ENCODE measurements around the gene ITLN2. TPM values are rescaled to one million over a fixed set of nuclear protein-coding genes. Genes with fewer than 3 reads are reported as not detected.

Gene ITLN2
- total and polyA plus RNA-seq, 8 donors: 0.17 to 1.8 (median 0.82) TPM; not detected in 4

GRCh38 chr1:160985723-160986122 is 31.1 kb upstream of the ITLN2 start:
- intact Hi-C loops (cut with DNase I): no loop called here
- no peak for DNase-seq
- ATAC-seq: no peak
- Histone ChIP-seq H3K27ac (no peak overlapping the region), H3K27me3 (peaks cover 19 to 25% of the 10 kb centered on the region in 2 donors), H3K9me3 (no peaks in the 10 kb centered on the region), H3K4me1 (peaks cover 6 to 19% of the 10 kb centered on the region in 2 donors), H3K36me3 (no peaks in the 10 kb centered on the region), H3K4me3 (no peak overlapping the region)
- no peak for TF ChIP-seq CTCF (IDR thresholded peaks at IDR 0.05)

- H3K36me3 ChIP-seq: no peaks in the 10 kb centered on the region
- intact Hi-C loops (cut with DNase I): no loop called here
- DNase-seq (peak in 1 of 4 donors; percentile 80), ATAC-seq (peak; percentile 47)
- no peak for TF ChIP-seq CTCF (IDR thresholded peaks at IDR 0.05)
- H3K4me3 ChIP-seq: no peak overlapping the region
- H3K9me3 ChIP-seq: no peaks in the 10 kb centered on the region
- no peak overlapping the region for H3K27ac ChIP-seq
- peaks cover 6 to 9% of the 10 kb centered on the region in 2 donors for H3K4me1 ChIP-seq
- peaks cover 19 to 31% of the 10 kb centered on the region in 2 donors for H3K27me3 ChIP-seq
Observed at GRCh38 chr1:160981584-160982411, 27.2 kb upstream of the ITLN2 start.

- DNase-seq (no peak), ATAC-seq (no peak)
Observed at GRCh38 chr1:160979286-160979685, 24.7 kb upstream of the ITLN2 start.

GRCh38 chr1:160978510-160978927 is 23.9 kb upstream of the ITLN2 start:
- no peak for TF ChIP-seq CTCF (IDR thresholded peaks at IDR 0.05)
- Histone ChIP-seq H3K4me1 (peaks cover 6 to 9% of the 10 kb centered on the region in 2 donors), H3K27ac (no peak overlapping the region), H3K36me3 (no peaks in the 10 kb centered on the region), H3K4me3 (no peak overlapping the region), H3K9me3 (no peaks in the 10 kb centered on the region), H3K27me3 (peaks cover 19 to 31% of the 10 kb centered on the region in 2 donors)
- intact Hi-C loops (cut with DNase I): no loop called here
- ATAC-seq (peak; percentile 49), DNase-seq (peak in 1 of 4 donors; percentile 40)

More at GRCh38 chr1:160979286-160979685, 24.7 kb upstream of the ITLN2 start:
- no peak for TF ChIP-seq CTCF (IDR thresholded peaks at IDR 0.05)
- no peak overlapping the region for H3K27ac ChIP-seq
- peaks cover 6 to 9% of the 10 kb centered on the region in 2 donors for H3K4me1 ChIP-seq
- H3K27me3 ChIP-seq: peaks cover 19 to 31% of the 10 kb centered on the region in 2 donors
- H3K4me3 ChIP-seq: no peak overlapping the region
- no peaks in the 10 kb centered on the region for H3K36me3 ChIP-seq
- no peaks in the 10 kb centered on the region for H3K9me3 ChIP-seq
- intact Hi-C loops (cut with DNase I): no loop called here

GRCh38 chr1:160975026-160975425 is 20.4 kb upstream of the ITLN2 start:
- Histone ChIP-seq H3K9me3 (no peaks in the 10 kb centered on the region), H3K4me3 (no peak overlapping the region), H3K27ac (no peak overlapping the region), H3K4me1 (no peaks in the 10 kb centered on the region), H3K36me3 (no peaks in the 10 kb centered on the region), H3K27me3 (no peaks in the 10 kb centered on the region)
- DNase-seq (no peak), ATAC-seq (no peak)
- TF ChIP-seq CTCF (IDR thresholded peaks at IDR 0.05): no peak
- intact Hi-C loops (cut with DNase I): no loop called here
